ENCODE measurements around the gene PTPN7.

Gene PTPN7

GRCh38 chr1:202176949-202177927 is 16.8 kb upstream of the PTPN7 start:
- Histone ChIP-seq H3K4me1 (ENCODE audit: insufficient read depth, poor library complexity, severe bottlenecking) (no peaks in the 10 kb centered on the region), H3K27ac (ENCODE audit: poor library complexity, severe bottlenecking) (no peak overlapping the region), H3K27me3 (ENCODE audit: insufficient read depth, poor library complexity, severe bottlenecking) (no peaks in the 10 kb centered on the region), H3K9me3 (ENCODE audit: severe bottlenecking) (no peaks in the 10 kb centered on the region), H3K4me3 (ENCODE audit: severe bottlenecking) (no peak overlapping the region), H3K36me3 (ENCODE audit: low read depth) (no peaks in the 10 kb centered on the region)
- TF ChIP-seq CTCF (IDR thresholded peaks at IDR 0.05; ENCODE audit: poor library complexity, severe bottlenecking), result no peak
- no peak for ATAC-seq (ENCODE audit: low read depth)
- no peak for DNase-seq (ENCODE audit: low spot score)

DNA sequence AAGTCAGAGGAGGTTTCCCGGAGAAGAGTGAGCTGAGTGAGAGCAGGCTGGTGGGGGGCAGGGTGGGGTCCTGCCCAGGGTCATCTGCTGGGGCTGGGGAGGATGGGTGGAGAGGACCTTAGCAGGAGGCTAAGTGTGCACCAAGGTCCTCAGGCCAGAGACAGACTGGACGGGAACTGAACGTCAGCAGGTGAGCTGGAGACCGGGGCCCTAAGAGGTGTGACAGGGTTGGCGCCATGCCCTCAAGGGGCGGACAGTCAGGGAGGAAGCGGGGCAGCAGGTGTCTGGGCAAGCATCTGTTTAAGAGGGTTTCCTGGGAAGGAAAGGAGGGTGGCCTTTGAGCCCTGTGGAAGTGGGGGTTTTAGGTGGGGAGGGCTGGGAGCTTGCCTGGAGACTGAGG is 13.6 kb upstream of the PTPN7 start:
- H3K27ac ChIP-seq (ENCODE audit: poor library complexity, severe bottlenecking), result no peak overlapping the region
- no peaks in the 10 kb centered on the region for H3K9me3 ChIP-seq (ENCODE audit: severe bottlenecking)
- no peaks in the 10 kb centered on the region for H3K4me1 ChIP-seq (ENCODE audit: insufficient read depth, poor library complexity, severe bottlenecking)
- H3K36me3 ChIP-seq (ENCODE audit: low read depth), result no peaks in the 10 kb centered on the region
- no peak for DNase-seq (ENCODE audit: low spot score)
- no peak for TF ChIP-seq CTCF (IDR thresholded peaks at IDR 0.05; ENCODE audit: poor library complexity, severe bottlenecking)
- no peaks in the 10 kb centered on the region for H3K27me3 ChIP-seq (ENCODE audit: insufficient read depth, poor library complexity, severe bottlenecking)
- no peak overlapping the region for H3K4me3 ChIP-seq (ENCODE audit: severe bottlenecking)
- no peak for ATAC-seq (ENCODE audit: low read depth)

DNA sequence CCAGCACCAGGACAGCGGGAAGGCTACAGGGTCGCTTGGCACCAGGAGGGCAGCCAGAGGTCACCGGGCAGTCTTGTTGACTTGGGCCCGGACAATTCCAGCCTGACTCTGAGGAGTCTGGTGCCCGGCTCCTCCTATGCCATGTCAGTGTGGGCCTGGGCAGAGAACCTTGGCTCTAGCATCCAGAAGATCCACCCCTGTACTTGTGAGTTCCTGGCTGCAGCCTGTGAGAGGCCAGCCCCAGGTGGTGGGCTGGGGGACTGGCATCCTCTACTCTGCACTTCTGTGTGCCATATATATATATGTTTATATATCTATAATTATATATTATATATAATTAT is 11.6 kb upstream of the PTPN7 start:
- DNase-seq (ENCODE audit: low spot score) (peak; percentile 39), ATAC-seq (ENCODE audit: low read depth) (no peak)
- no peak overlapping the region for H3K4me3 ChIP-seq (ENCODE audit: severe bottlenecking)
- no peak overlapping the region for H3K27ac ChIP-seq (ENCODE audit: poor library complexity, severe bottlenecking)
- no peaks in the 10 kb centered on the region for H3K27me3 ChIP-seq (ENCODE audit: insufficient read depth, poor library complexity, severe bottlenecking)
- TF ChIP-seq CTCF (IDR thresholded peaks at IDR 0.05; ENCODE audit: poor library complexity, severe bottlenecking), result no peak
- no peaks in the 10 kb centered on the region for H3K9me3 ChIP-seq (ENCODE audit: severe bottlenecking)
- no peaks in the 10 kb centered on the region for H3K36me3 ChIP-seq (ENCODE audit: low read depth)
- H3K4me1 ChIP-seq (ENCODE audit: insufficient read depth, poor library complexity, severe bottlenecking), result no peaks in the 10 kb centered on the region

DNA sequence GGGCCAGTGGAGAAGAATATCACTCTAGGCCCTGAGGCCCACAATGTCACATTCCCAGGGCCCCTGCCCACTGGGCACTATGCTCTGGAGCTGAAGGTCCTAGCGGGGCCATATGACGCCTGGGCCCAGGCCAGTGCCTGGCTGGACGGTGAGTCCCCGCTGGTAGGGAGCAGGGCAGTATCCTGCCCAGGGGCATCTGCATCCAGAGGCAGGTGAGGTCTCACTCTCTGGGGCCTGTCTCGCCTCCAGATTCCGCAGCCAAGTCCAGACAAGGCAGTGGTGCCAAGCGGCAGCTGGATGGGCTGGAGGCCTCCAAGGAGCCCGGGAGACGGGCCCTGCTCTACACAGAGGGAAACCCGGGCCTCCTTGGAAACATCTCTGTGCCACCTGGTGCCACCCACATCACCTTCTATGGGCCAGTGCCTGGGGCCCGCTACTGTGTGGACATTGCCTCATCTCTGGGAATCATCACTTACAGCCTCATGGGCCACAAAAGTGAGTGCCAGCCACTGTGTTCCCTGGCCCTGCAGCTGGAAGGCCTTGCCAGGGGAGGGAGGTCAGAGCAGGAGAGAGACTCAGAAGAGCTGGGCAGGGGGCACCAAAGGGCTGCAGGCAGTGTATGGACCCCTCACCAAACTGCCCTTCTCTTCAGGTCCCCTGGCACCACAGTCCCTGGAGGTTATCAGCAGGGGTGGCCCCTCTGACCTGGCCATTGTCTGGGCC is 11.1 kb upstream of the PTPN7 start:
- Histone ChIP-seq H3K36me3 (ENCODE audit: low read depth) (no peaks in the 10 kb centered on the region), H3K4me1 (ENCODE audit: insufficient read depth, poor library complexity, severe bottlenecking) (no peaks in the 10 kb centered on the region), H3K27me3 (ENCODE audit: insufficient read depth, poor library complexity, severe bottlenecking) (no peaks in the 10 kb centered on the region), H3K4me3 (ENCODE audit: severe bottlenecking) (no peak overlapping the region), H3K27ac (ENCODE audit: poor library complexity, severe bottlenecking) (no peak overlapping the region), H3K9me3 (ENCODE audit: severe bottlenecking) (no peaks in the 10 kb centered on the region)
- TF ChIP-seq CTCF (IDR thresholded peaks at IDR 0.05; ENCODE audit: poor library complexity, severe bottlenecking), result no peak
- DNase-seq (ENCODE audit: low spot score) (peak; percentile 42), ATAC-seq (ENCODE audit: low read depth) (no peak; the same call in 2 of the 3 replicates)
